GM12864 (cell line): Measurements from ENCODE around the gene WDR59.
"Not testable (repeated sequence)": the region's sequence is repeated elsewhere in the genome, so short reads cannot be mapped to it uniquely, and the experiment has no call there.

Experiments
- DNase-seq: peaks from one replicate; pipeline ENCODE4 v3.0.0-alpha.2; 2011; ENCODE audit warnings: low read depth
- H3K4me3 ChIP-seq: 2 replicates; pipeline ENCODE4 v1.5.1; 2011; ENCODE audit warnings: mild to moderate bottlenecking, low read depth, low read length, control low read depth
- TF ChIP-seq, protein P1 (sequence below): IDR thresholded peaks from 2 replicates; pipeline ENCODE4 v1.5.1; 2011; ENCODE audit warnings: low read depth, mild to moderate bottlenecking, moderate library complexity, low read length, control low read depth, inconsistent platforms; ENCODE audit errors: missing control alignments

Gene WDR59

GRCh38 chr16:74991268-74991592 is 6.3 kb upstream of the WDR59 start:
- no peak for DNase-seq
- no peak overlapping the region for H3K4me3 ChIP-seq
- TF ChIP-seq, protein P1, sequence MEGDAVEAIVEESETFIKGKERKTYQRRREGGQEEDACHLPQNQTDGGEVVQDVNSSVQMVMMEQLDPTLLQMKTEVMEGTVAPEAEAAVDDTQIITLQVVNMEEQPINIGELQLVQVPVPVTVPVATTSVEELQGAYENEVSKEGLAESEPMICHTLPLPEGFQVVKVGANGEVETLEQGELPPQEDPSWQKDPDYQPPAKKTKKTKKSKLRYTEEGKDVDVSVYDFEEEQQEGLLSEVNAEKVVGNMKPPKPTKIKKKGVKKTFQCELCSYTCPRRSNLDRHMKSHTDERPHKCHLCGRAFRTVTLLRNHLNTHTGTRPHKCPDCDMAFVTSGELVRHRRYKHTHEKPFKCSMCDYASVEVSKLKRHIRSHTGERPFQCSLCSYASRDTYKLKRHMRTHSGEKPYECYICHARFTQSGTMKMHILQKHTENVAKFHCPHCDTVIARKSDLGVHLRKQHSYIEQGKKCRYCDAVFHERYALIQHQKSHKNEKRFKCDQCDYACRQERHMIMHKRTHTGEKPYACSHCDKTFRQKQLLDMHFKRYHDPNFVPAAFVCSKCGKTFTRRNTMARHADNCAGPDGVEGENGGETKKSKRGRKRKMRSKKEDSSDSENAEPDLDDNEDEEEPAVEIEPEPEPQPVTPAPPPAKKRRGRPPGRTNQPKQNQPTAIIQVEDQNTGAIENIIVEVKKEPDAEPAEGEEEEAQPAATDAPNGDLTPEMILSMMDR = no peak

- TF ChIP-seq, protein P1 = no peak
- H3K4me3 ChIP-seq = no peak overlapping the region
- DNase-seq = no peak
These were observed 5.9 kb upstream of the WDR59 start for GRCh38 chr16:74990832-74991231.

DNA sequence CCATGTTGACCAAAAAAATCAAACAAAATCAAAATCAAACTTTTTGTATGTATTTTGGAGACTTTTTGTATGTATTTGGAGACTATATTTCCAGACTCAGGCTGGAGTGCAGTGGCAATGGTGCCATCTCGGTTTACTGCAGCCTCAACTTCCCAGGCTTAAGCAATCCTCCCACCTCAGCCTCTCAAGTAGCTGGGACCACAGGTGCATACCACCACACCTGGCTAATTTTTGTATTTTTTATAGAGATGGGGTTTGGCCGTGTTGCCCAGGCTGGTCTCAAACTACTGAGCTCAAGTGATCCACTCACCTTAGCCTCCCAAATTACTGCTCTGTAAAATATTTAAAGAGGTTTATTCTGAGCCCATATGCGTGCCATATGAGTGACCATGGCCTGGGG is 4.9 kb upstream of the WDR59 start:
- H3K4me3 ChIP-seq, DNase-seq: not testable (repeated sequence)

DNA sequence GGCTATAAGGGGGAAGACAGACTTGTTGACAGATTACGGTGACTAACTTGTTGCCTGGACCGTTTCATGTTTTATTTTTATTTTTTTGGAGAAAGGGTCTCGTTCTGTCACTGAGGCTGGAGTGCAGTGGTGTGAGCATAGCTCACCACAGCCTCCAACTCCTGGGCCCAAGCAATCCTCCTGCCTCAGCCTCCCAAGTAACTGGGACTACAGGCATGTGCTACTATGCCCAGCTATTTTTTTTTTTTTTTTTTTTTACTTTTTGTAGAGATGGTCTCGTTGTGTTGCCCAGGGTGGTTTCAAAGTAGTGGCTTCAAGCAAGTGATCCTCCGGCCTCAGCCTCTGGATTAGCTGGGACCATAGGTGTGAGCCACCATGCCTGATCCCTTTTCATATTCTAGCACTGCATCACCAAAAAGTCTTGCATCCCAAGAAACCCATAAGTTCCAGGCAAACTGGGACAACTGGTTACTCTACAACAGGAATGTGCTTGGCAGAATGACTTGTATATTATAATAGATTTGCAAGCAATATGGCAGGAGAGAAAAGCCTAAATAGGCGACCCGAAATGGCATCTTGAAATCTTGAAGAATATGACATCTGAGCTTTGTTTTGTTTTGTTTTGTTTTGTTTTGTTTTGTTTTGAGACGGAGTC is 2.2 kb upstream of the WDR59 start:
- no peak overlapping the region for H3K4me3 ChIP-seq
- DNase-seq = no peak
- TF ChIP-seq, protein P1 = no peak

DNA sequence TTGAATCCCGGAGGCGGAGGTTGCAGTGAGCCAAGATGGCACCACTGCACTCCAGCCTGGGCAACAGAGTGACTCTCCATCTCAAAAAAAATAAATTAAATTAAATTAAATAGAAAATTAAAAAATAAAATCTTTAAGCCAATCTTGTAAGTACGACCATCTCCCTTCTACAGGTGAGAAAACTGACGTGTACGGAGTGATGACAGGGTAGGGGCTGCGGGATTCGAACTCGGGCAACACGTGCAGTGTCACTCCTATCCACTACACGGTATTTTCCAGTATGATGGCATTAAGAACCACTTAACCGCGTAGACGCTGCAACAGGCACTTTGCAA is 762 bp downstream of the WDR59 start:
- DNase-seq = no peak
- H3K4me3 ChIP-seq = peak overlapping the region; percentile 94
- TF ChIP-seq, protein P1 = no peak

DNA sequence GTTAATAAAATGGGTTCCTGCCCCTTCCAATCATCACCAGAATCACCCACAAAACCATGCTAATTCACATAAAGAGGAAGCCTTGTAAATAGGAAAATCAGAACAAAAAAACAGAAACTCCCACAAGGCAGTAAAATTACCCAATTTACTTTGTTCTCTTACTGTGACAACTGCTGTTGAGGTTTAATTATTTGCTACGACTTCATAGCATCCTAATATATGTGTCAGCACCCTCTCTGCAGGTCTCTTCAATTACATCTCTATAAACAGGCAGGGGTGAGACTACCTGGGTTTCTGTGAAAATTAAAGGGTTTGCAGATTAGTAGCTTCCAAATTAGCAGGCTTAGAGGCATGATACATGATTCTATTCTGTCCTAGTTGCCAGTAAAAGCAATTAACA is 2.7 kb downstream of the WDR59 start:
- H3K4me3 ChIP-seq = no peak overlapping the region
- DNase-seq = no peak
- TF ChIP-seq, protein P1 = no peak

DNA sequence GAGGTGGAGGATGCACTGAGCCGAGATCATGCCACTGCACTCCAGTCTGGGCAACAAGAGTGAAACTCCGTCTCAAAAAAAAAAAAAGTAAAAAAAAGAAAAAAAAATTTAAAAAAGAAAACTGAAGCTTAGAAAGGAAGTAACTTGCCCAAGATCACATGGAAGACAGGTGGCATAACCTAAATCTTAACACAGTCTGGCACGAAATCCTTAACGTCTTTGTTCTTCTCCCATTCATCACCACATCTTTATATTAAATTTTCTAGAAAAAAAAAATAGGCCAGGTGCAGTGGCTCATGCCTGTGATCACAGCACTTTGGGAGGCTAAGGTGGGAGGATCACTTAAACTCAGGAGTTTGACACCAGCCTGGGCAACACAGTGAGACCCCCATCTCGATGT is 9.3 kb downstream of the WDR59 start:
- TF ChIP-seq, protein P1 = no peak
- no peak for DNase-seq
- no peak overlapping the region for H3K4me3 ChIP-seq
